ENCODE results near the gene OR10S1. TPM values are rescaled to one million over a fixed set of nuclear protein-coding genes. Genes with fewer than 3 reads are reported as not detected.

The OR10S1 gene
- total RNA-seq = not detected

GRCh38 chr11:123977731-123978347 lies at the start of gene OR10S1:
Gene OR10S1, minus strand, starts transcription at chr11:123977781. Its CDS starts 117 bp downstream, at chr11:123977664.

DNA sequence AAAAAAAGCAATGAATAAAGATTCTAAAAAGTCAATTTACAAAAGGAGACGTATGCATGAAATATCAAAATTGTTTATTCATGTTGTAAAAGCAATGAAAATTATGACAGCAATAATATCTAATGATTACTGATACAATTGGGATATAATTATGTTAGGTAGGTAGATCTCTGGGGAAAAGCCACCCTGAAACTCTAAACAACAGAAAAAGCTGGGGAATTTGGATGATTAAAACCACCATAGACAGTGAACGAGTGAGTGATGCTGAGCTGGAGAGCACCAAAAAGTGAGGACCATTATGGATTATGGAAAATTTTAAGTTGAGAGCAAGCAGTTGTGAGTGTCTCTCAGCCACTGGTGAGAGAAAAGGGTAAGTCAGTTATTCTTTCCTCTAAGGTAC lies 48.9 kb upstream of the OR10S1 start, which contains the start of gene OR10G8:
TSS of gene OR10G8 (plus strand) at position 301 of the 400 bp plus-strand sequence. CDS start 2,825 bp downstream, outside the sequence.

GRCh38 chr11:124012697-124013096 lies 35.1 kb upstream of the OR10S1 start, which contains the start of gene OR10G4:
Gene OR10G4, plus strand, starts transcription at chr11:124012997. Its CDS starts 2,578 bp downstream, at chr11:124015575.

DNA sequence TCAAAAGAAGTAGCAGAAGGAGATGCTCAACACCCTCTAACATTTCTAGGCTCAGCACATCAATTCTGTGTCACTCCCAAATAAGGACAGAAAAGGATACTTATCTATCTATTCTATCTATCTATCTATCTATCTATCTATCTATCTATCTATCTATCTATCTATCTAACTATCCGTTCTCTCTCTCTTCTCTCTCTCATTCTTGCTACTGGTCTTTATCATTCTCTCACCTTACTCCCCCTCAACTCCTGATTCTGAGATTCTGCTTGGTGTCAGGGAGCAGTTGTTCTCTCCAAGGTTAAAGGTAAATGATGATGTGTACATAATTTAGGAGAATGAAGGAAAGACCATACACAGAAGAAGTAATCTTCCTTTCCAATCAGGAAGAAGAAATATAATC lies 17.5 kb upstream of the OR10S1 start, which contains the start of gene OR10G6:
TSS of gene OR10G6 (minus strand) at position 43 of the 400 bp plus-strand sequence. CDS start at position 43, 0 bp downstream.

GRCh38 chr11:123943738-123944137 lies 33.8 kb downstream of the OR10S1 start, which contains the start of gene OR6T1:
Gene OR6T1, minus strand, starts transcription at chr11:123943838. Its CDS starts 0 bp downstream, at chr11:123943838.

GRCh38 chr11:123939317-123939716 lies 38.3 kb downstream of the OR10S1 start, which contains the start of gene OR4D5:
Gene OR4D5, plus strand, starts transcription at chr11:123939617. Its CDS starts 0 bp downstream, at chr11:123939617.

Other genes with a start within 250 kb of the OR10S1 start
- 1 to 10 TPM; 4.1 to 7.3 TPM for gene ZNF202, start 236.1 kb downstream of the OR10S1 start, total RNA-seq
- not detected for gene OR6X1, start 223.3 kb downstream of the OR10S1 start, total RNA-seq
- gene OR6M1, start 171.4 kb downstream of the OR10S1 start, total RNA-seq = not detected
- gene TMEM225, start 92.1 kb downstream of the OR10S1 start, total RNA-seq = not detected
- gene OR8D4, start 75.6 kb downstream of the OR10S1 start, total RNA-seq = not detected
- not detected for gene OR4D5, start 38.2 kb downstream of the OR10S1 start, total RNA-seq
- not detected for gene OR6T1, start 33.9 kb downstream of the OR10S1 start, total RNA-seq
- gene OR10G6, start 17.4 kb upstream of the OR10S1 start, total RNA-seq = not detected
- not detected for gene OR10G4, start 35.2 kb upstream of the OR10S1 start, total RNA-seq
- not detected for gene OR10G9, start 45.2 kb upstream of the OR10S1 start, total RNA-seq
- gene OR10G8, start 49.0 kb upstream of the OR10S1 start, total RNA-seq = not detected
- gene OR10G7, start 63.5 kb upstream of the OR10S1 start, total RNA-seq = not detected
- gene VWA5A, start 137.7 kb upstream of the OR10S1 start, total RNA-seq = 1 to 10 TPM; 8.6 to 9.3 TPM
- not detected for gene OR10D3, start 205.6 kb upstream of the OR10S1 start, total RNA-seq